Retinal pigment epithelial cell (primary cell): ENCODE data around the gene SOWAHB.
"Not testable (repeated sequence)": the region's sequence is repeated elsewhere in the genome, so short reads cannot be mapped to it uniquely, and the experiment has no call there.

Experiments used
- DNase-seq: peaks from one replicate; pipeline ENCODE4 v3.0.0-alpha.2; 2010; ENCODE audit warnings: low read depth
- H3K4me3 ChIP-seq: 2 replicates; pipeline ENCODE4 v1.5.1; 2011; ENCODE audit warnings: mild to moderate bottlenecking, low read length, control low read depth, moderate library complexity
- TF ChIP-seq, protein P1 (sequence below): conservative IDR thresholded peaks from 2 replicates; pipeline ENCODE4 v1.5.1; 2011; ENCODE audit warnings: low read depth, low read length, control low read depth, inconsistent platforms

The SOWAHB gene

DNA sequence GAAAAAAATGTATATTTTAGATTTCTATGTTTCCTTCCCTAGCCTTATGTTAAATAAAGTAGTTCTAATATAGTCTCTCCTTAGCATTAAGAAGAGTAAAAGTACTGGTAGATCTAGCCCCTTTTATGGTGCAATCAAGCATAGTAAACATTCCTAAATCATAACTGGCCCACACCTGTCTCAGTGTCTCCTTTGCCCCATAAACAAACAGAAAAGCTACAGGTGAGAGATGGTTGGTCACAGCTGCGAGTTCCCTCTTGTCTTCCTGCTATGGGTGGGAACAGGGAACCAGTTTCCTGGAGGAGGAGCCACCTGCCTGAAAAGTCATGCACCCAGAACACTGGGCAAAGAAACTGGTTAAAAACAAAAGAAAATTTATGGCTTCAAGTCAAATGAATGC lies 16.6 kb downstream of the SOWAHB start:
- DNase-seq: no peak
- TF ChIP-seq, protein P1, sequence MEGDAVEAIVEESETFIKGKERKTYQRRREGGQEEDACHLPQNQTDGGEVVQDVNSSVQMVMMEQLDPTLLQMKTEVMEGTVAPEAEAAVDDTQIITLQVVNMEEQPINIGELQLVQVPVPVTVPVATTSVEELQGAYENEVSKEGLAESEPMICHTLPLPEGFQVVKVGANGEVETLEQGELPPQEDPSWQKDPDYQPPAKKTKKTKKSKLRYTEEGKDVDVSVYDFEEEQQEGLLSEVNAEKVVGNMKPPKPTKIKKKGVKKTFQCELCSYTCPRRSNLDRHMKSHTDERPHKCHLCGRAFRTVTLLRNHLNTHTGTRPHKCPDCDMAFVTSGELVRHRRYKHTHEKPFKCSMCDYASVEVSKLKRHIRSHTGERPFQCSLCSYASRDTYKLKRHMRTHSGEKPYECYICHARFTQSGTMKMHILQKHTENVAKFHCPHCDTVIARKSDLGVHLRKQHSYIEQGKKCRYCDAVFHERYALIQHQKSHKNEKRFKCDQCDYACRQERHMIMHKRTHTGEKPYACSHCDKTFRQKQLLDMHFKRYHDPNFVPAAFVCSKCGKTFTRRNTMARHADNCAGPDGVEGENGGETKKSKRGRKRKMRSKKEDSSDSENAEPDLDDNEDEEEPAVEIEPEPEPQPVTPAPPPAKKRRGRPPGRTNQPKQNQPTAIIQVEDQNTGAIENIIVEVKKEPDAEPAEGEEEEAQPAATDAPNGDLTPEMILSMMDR: no peak
- H3K4me3 ChIP-seq: no peak overlapping the region

DNA sequence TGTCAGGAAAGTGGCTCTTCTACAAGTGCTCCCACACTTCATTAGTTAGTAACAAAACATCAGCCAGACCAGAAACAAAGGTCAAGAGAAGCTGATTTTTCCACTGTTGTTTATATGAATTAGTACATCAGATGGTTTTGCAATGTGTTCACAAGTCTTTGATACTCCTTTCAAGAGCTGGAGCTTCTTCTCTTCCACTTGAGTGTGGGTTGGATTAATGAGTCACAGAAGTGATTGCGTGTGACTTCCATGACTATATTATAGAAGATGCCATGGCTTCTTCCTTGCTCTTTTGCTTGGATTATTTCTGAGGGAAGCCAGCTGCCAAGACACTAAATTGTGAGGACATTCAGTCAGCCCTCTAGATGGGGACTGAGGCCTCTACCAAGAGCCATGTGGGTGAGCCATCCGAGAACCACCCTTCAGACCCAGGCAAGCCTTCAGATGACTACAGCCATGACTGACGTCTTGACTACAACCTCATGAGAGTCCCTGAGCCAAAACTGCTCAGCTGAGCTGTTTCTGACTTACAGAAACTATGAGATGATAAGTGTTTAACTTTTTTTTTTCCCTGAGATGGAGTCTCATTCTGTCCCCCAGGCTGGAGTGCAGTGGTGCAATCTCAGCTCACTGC lies 18.1 kb downstream of the SOWAHB start:
- TF ChIP-seq, protein P1: no peak
- no peak overlapping the region for H3K4me3 ChIP-seq

DNA sequence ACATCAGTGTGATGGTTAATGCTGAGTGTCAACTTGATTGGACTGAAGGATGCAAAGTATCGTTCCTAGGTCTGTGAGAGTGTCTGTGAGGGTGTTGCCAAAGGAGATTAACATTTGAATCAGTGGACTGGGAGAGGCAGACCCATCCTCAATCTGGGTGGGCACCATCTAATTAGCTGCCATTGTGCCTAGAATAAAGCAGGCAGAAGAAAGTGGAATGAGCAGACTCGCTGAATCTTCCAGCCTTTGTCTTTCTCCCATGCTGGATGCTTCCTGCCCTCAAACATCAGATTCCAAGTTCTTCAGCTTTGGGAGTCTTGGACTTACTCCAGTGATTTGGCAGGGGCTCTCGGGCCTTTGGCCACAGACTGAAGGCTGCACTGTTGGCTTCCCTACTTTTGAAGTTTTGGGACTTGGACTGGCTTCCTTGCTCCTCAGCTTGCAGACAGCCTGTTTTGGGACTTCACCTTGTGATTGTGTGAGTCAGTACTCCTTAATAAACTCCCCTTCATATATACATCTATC lies 19.2 kb downstream of the SOWAHB start:
- DNase-seq, H3K4me3 ChIP-seq: not testable (repeated sequence)

More for the DNA sequence above, 18.1 kb downstream of the SOWAHB start:
- no peak for DNase-seq

DNA sequence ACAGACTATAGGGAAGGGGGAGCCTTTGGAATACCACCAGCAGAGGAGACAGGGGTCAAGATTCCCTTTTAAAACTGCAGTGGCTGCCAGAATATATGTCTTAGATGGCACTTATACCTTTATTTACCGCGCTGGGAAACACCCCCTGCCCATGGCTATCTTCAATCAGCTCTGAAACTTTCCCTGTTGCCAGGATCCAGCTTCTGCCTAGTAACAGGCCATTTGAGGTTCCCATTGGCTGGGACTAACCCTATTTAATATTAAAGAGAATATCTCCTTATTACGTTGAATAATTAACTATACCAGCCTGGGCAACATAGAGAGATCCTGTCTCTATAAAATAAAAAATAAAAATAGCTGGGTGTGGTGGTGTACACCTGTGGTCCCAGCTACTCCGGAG lies 23.8 kb downstream of the SOWAHB start:
- TF ChIP-seq, protein P1: no peak
- H3K4me3 ChIP-seq: no peak overlapping the region
- DNase-seq: no peak

DNA sequence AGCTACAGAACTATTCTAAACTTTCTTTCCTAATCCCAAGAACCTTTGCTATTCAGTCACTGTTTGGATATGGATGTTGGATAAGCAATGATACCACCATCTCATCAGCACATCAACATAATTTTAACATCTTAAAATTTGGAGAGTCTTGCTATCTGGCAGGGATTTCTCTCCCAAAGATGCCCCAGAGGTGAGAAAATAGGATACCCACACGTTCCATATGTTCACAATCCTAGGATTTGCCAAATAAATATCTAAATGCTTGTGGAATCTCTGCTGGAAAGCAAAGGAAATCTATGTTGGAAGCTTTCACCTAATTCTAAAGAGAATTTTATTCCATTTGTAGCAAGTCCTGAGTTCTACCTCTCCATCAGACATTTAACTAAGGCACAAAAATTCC lies 24.4 kb downstream of the SOWAHB start:
- H3K4me3 ChIP-seq: no peak overlapping the region
- DNase-seq: no peak
- TF ChIP-seq, protein P1: no peak

DNA sequence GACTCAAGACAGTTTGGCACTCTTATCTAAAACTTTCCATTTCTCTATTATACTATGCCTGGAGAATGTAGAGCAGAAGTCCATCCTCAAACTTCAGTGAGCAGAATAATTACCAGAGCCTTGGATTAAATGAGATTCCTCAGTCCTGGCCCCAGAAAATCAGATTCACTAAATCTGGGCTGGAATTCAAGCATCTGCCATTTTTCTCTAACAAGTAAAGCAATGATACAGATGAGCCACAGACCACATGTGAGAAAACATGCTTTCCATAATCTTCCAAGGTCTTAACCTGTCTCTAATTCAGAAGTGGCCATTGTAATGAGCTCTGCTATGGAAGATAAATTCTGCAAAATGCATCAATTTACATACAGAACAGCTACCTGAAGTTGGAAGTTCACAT lies 25.4 kb downstream of the SOWAHB start:
- no peak for DNase-seq
- H3K4me3 ChIP-seq: no peak overlapping the region
- TF ChIP-seq, protein P1: no peak

- not testable (repeated sequence) for H3K4me3 ChIP-seq
Measured at GRCh38 chr4:76868780-76869179, 29.2 kb downstream of the SOWAHB start.

DNA sequence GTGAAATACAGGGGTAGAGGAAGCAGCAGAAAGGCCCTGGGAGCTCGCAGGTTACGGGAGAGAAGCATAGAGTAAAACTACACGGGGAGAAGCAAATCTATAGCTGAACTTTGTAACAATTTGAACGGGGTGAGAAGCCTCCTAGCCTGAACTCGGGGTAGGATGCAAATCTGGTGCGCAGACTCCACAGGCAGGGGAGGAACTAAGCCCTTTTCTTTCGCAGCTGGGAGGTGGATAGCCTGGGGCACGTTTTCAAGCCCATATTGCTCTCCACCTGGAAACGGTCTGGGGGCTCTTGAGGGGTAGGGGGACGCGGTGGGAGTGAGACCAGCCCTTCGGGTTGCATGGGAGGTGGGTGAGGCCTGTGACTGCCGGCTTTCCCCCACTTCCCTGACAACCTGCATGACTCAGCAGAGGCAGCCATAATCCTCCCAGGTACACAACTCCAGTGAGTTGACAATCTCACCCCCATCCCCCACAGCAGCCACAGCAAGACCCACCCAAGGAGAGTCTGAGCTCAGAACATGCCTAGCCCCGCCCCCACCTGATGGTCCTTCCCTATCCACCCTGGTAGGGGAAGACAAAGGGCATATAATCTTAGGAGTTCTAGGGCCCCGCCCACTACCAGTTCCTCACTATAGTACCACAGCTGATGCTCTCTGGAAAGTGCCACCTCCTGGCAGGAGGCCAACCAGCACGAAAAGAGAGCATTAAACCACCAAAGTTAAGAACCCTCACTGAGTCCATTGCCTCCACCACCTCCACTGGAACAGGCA lies 29.9 kb downstream of the SOWAHB start:
- TF ChIP-seq, protein P1: no peak
- H3K4me3 ChIP-seq: no peak overlapping the region
- no peak for DNase-seq

More at GRCh38 chr4:76868780-76869179, 29.2 kb downstream of the SOWAHB start:
- not testable (repeated sequence) for DNase-seq
